ENCODE data around the gene TP53I11. TPM values are rescaled to one million over a fixed set of nuclear protein-coding genes. Genes with fewer than 3 reads are reported as not detected.

TP53I11 gene
- total RNA-seq, 6 experiments from 2014 or later = 1.1 to 2.9 (median 1.8) TPM

GRCh38 chr11:44967930-44968496 is 17.3 kb upstream of the TP53I11 start:
- Mint-ChIP-seq H3K4me1 (ENCODE audit: low read depth) (no peaks in the 10 kb centered on the region), H3K4me3 (no peak overlapping the region), H3K36me3 (ENCODE audit: low read depth) (no peaks in the 10 kb centered on the region), H3K9me3 (no peaks in the 10 kb centered on the region), H3K27ac (no peak overlapping the region), H3K27me3 (ENCODE audit: insufficient read depth) (peaks cover 52% of the 10 kb centered on the region)
- no peak for TF ChIP-seq CTCF (IDR thresholded peaks at IDR 0.05)
- no peak for DNase-seq

- no peak for DNase-seq
- H3K9me3 Mint-ChIP-seq = no peaks in the 10 kb centered on the region
- H3K27ac Mint-ChIP-seq = no peak overlapping the region
- peaks cover 51% of the 10 kb centered on the region for H3K27me3 Mint-ChIP-seq (ENCODE audit: insufficient read depth)
- TF ChIP-seq CTCF (IDR thresholded peaks at IDR 0.05) = no peak
- H3K36me3 Mint-ChIP-seq (ENCODE audit: low read depth) = no peaks in the 10 kb centered on the region
- H3K4me1 Mint-ChIP-seq (ENCODE audit: low read depth) = no peaks in the 10 kb centered on the region
- no peak overlapping the region for H3K4me3 Mint-ChIP-seq
Measured at GRCh38 chr11:44966694-44967093, 16.0 kb upstream of the TP53I11 start.

- Mint-ChIP-seq H3K27me3 (ENCODE audit: insufficient read depth) (peaks cover 33% of the 10 kb centered on the region), H3K27ac (no peak overlapping the region), H3K4me1 (ENCODE audit: low read depth) (no peaks in the 10 kb centered on the region), H3K4me3 (no peak overlapping the region), H3K9me3 (no peaks in the 10 kb centered on the region), H3K36me3 (ENCODE audit: low read depth) (no peaks in the 10 kb centered on the region)
- no peak for DNase-seq
- no peak for TF ChIP-seq CTCF (IDR thresholded peaks at IDR 0.05)
Measured at GRCh38 chr11:44964526-44965209, 14.0 kb upstream of the TP53I11 start.

- no peaks in the 10 kb centered on the region for H3K36me3 Mint-ChIP-seq (ENCODE audit: low read depth)
- DNase-seq = no peak
- no peaks in the 10 kb centered on the region for H3K4me1 Mint-ChIP-seq (ENCODE audit: low read depth)
- no peaks in the 10 kb centered on the region for H3K9me3 Mint-ChIP-seq
- no peak for TF ChIP-seq CTCF (IDR thresholded peaks at IDR 0.05)
- H3K4me3 Mint-ChIP-seq = no peak overlapping the region
- H3K27ac Mint-ChIP-seq = no peak overlapping the region
- peaks cover 33% of the 10 kb centered on the region for H3K27me3 Mint-ChIP-seq (ENCODE audit: insufficient read depth)
Measured at GRCh38 chr11:44963948-44964347, 13.3 kb upstream of the TP53I11 start.

- H3K27me3 Mint-ChIP-seq (ENCODE audit: insufficient read depth) = peaks cover 33% of the 10 kb centered on the region
- no peak for DNase-seq
- no peaks in the 10 kb centered on the region for H3K9me3 Mint-ChIP-seq
- TF ChIP-seq CTCF (IDR thresholded peaks at IDR 0.05) = no peak
- H3K4me1 Mint-ChIP-seq (ENCODE audit: low read depth) = no peaks in the 10 kb centered on the region
- H3K36me3 Mint-ChIP-seq (ENCODE audit: low read depth) = no peaks in the 10 kb centered on the region
- no peak overlapping the region for H3K27ac Mint-ChIP-seq
- H3K4me3 Mint-ChIP-seq = no peak overlapping the region
Measured at GRCh38 chr11:44963136-44963535, 12.5 kb upstream of the TP53I11 start.

All from HFFc6 (cell line).